MCF 10A (cell line): ENCODE measurements around the gene RNF208. TPM values are rescaled to one million over a fixed set of nuclear protein-coding genes. Genes with fewer than 3 reads are reported as not detected.
A peak's percentile ranks its signal among the peaks of the same experiment; 100 is the strongest.
"Not testable (repeated sequence)": the region's sequence is repeated elsewhere in the genome, so short reads cannot be mapped to it uniquely, and the experiment has no call there.

Experiments
- BruUV-seq: library from RNA; stranded (reverse); fragments of 400-500 nt; replicated peaks from 2 replicates; lab custom pipeline; 2021; lab: Mats Ljungman, UMichigan
- CTCF ChIA-PET: fragments of 300-600 bp; sonication (Branson Sonifier 250); formaldehyde crosslinking; extraction: SDS; loops from one replicate; lab custom pipeline; 2021; ENCODE audit warnings: antibody characterized with exemption, inconsistent platforms; lab: Yijun Ruan, JAX
- POLR2A ChIA-PET: fragments of 300-600, 350-650 bp; sonication (Branson Sonifier 250); formaldehyde crosslinking; extraction: SDS; loops from one replicate; lab custom pipeline; 2020; ENCODE audit warnings: antibody characterized with exemption, inconsistent platforms; lab: Yijun Ruan, JAX
- DNase-seq: peaks from one replicate; pipeline ENCODE4 v3.0.0-alpha.2; 2018; ENCODE audit not compliant: unreplicated experiment
- H3K27ac Mint-ChIP-seq: one replicate; pipeline ENCODE4 v1.8.0; 2022; ENCODE audit warnings: mild to moderate bottlenecking, low read depth, mixed read lengths; ENCODE audit not compliant: unreplicated experiment
- H3K27me3 Mint-ChIP-seq: one replicate; pipeline ENCODE4 v1.8.0; 2022; ENCODE audit warnings: mixed read lengths; ENCODE audit not compliant: insufficient read depth, unreplicated experiment
- H3K36me3 Mint-ChIP-seq: one replicate; pipeline ENCODE4 v1.8.0; 2022; ENCODE audit warnings: mild to moderate bottlenecking, moderate library complexity, mixed read lengths; ENCODE audit not compliant: insufficient read depth, unreplicated experiment
- H3K4me1 Mint-ChIP-seq: one replicate; pipeline ENCODE4 v1.8.0; 2022; ENCODE audit warnings: mixed read lengths; ENCODE audit not compliant: insufficient read depth, unreplicated experiment
- H3K4me3 Mint-ChIP-seq: one replicate; pipeline ENCODE4 v1.8.0; 2022; ENCODE audit warnings: mild to moderate bottlenecking, moderate library complexity, mixed read lengths; ENCODE audit not compliant: unreplicated experiment
- H3K9me3 Mint-ChIP-seq: one replicate; pipeline ENCODE4 v1.8.0; 2022; ENCODE audit warnings: mixed read lengths; ENCODE audit not compliant: unreplicated experiment
- CTCF ChIP-seq: fragments of 200-600 bp; IDR thresholded peaks from one replicate; pipeline ENCODE4 v1.8.0; 2022; ENCODE audit warnings: antibody characterized with exemption, mild to moderate bottlenecking; ENCODE audit not compliant: unreplicated experiment
- intact Hi-C: fragments of 100-400 bp; cut with micrococcal nuclease; formaldehyde crosslinking; loops from 2 replicates; pipeline ENCODE4 v1.14.1; 2022
- total RNA-seq: library from RNA; stranded (reverse); gene quantifications from 2 replicates; pipeline ENCODE4 v1.2.3, GENCODE V29; 2022

The RNF208 gene
- total RNA-seq, 1 experiment from 2014 or later = 2.5 TPM

GRCh38 chr9:137264067-137264466, 42.0 kb upstream of the RNF208 start:
- no peaks in the 10 kb centered on the region for H3K9me3 Mint-ChIP-seq
- peaks cover 12% of the 10 kb centered on the region for H3K4me1 Mint-ChIP-seq
- ChIA-PET CTCF (interaction anchor here (0.7 kb wide), 1 partner anchor 23 kb away, joined by 3 read pairs; the partner anchor contains the start of gene TUBB4B), POLR2A (interaction anchor here (1.9 kb wide), 1 partner anchor 10 kb away, joined by 4 read pairs; no protein-coding TSS in a partner anchor)
- no peaks in the 10 kb centered on the region for H3K27me3 Mint-ChIP-seq
- DNase-seq = no peak
- no peak for TF ChIP-seq CTCF
- H3K4me3 Mint-ChIP-seq = no peak overlapping the region
- BruUV-seq = no TSS peak
- intact Hi-C loops = no loop called here
- peaks cover 43% of the 10 kb centered on the region for H3K36me3 Mint-ChIP-seq
- no peak overlapping the region for H3K27ac Mint-ChIP-seq

- no peaks in the 10 kb centered on the region for H3K27me3 Mint-ChIP-seq
- peaks cover 49% of the 10 kb centered on the region for H3K36me3 Mint-ChIP-seq
- DNase-seq = no peak
- no peak overlapping the region for H3K4me3 Mint-ChIP-seq
- peaks cover 7% of the 10 kb centered on the region for H3K4me1 Mint-ChIP-seq
- POLR2A ChIA-PET = interaction anchor here (0.5 kb wide), 1 partner anchor 8 kb away, joined by 3 read pairs; no protein-coding TSS in a partner anchor
- no TSS peak for BruUV-seq
- intact Hi-C loops = no loop called here
- CTCF ChIA-PET = interaction anchor here (0.6 to 1.1 kb wide), 3 partner anchors 11 to 196 kb away, joined by 3 to 4 read pairs (median 3); no protein-coding TSS in a partner anchor
- no peak for TF ChIP-seq CTCF
- H3K9me3 Mint-ChIP-seq = no peaks in the 10 kb centered on the region
- H3K27ac Mint-ChIP-seq = no peak overlapping the region
Observed at GRCh38 chr9:137263506-137263905, 41.5 kb upstream of the RNF208 start.

GRCh38 chr9:137262909-137263285, 40.9 kb upstream of the RNF208 start:
- DNase-seq = no peak
- Mint-ChIP-seq H3K36me3 (peaks cover 55% of the 10 kb centered on the region), H3K27me3 (no peaks in the 10 kb centered on the region), H3K27ac (no peak overlapping the region), H3K4me3 (no peak overlapping the region), H3K4me1 (peaks cover 5% of the 10 kb centered on the region), H3K9me3 (no peaks in the 10 kb centered on the region)
- CTCF ChIA-PET = interaction anchor here (0.6 to 1.1 kb wide), 2 partner anchors 12 to 91 kb away, joined by 3 read pairs; no protein-coding TSS in a partner anchor
- BruUV-seq = no TSS peak
- no peak for TF ChIP-seq CTCF
- intact Hi-C loops = no loop called here
- POLR2A ChIA-PET = interaction anchor here (0.5 kb wide), 1 partner anchor 9 kb away, joined by 3 read pairs; no protein-coding TSS in a partner anchor

- H3K27ac Mint-ChIP-seq, H3K4me3 Mint-ChIP-seq, H3K27me3 Mint-ChIP-seq, H3K9me3 Mint-ChIP-seq, intact Hi-C loops, BruUV-seq, H3K4me1 Mint-ChIP-seq: not testable (repeated sequence)
- TF ChIP-seq CTCF = peak; percentile 31
- H3K36me3 Mint-ChIP-seq = peaks cover 60% of the 10 kb centered on the region
- POLR2A ChIA-PET = interaction anchor here (0.6 to 1.9 kb wide), 2 partner anchors 22 to 45 kb away, joined by 3 to 9 read pairs; partner anchors contain the start of gene TUBB4B
- peak; percentile 36 for DNase-seq
- CTCF ChIA-PET = interaction anchor here (0.6 to 1.1 kb wide), 3 partner anchors 12 to 47 kb away, joined by 3 to 4 read pairs (median 3); no protein-coding TSS in a partner anchor
Observed at GRCh38 chr9:137262173-137262908, 40.3 kb upstream of the RNF208 start.
